BJ (cell line): ENCODE results near the gene DCAF15. TPM values are rescaled to one million over a fixed set of nuclear protein-coding genes. Genes with fewer than 3 reads are reported as not detected.

Source experiments
- CTCF ChIA-PET: fragments of 350-600 bp; formaldehyde crosslinking; extraction: SDS; loops from one replicate; lab custom pipeline; 2021; ENCODE audit warnings: antibody characterized with exemption, inconsistent platforms; lab: Yijun Ruan, JAX
- POLR2A ChIA-PET: fragments of 300-600 bp; sonication (Branson Sonifier 250); formaldehyde crosslinking; extraction: SDS; loops from one replicate; lab custom pipeline; 2021; ENCODE audit warnings: antibody characterized with exemption; lab: Charles Lee
- DNase-seq: peaks from one replicate; pipeline ENCODE4 v3.0.0-alpha.2; 2011; ENCODE audit warnings: low read depth
- H3K27me3 ChIP-seq: 2 replicates; pipeline ENCODE4 v1.6.0; 2011; ENCODE audit warnings: low read length; ENCODE audit not compliant: control insufficient read depth, insufficient read depth
- H3K36me3 ChIP-seq: 2 replicates; pipeline ENCODE4 v1.5.1; 2011; ENCODE audit warnings: low read length; ENCODE audit not compliant: control insufficient read depth, insufficient read depth
- H3K4me3 ChIP-seq: 2 replicates; pipeline ENCODE4 v1.5.1; 2011; ENCODE audit warnings: low read depth, mild to moderate bottlenecking, control low read depth, low read length
- CTCF ChIP-seq: IDR thresholded peaks from 2 replicates; pipeline ENCODE4 v1.5.1; 2011; ENCODE audit warnings: low read depth, mild to moderate bottlenecking, control low read depth, inconsistent platforms, low read length, moderate library complexity; ENCODE audit not compliant: insufficient read depth
- polyA plus RNA-seq: library from polyadenylated mRNA; depleted of rRNA; stranded (reverse); fragments of >200 nt; gene quantifications from 2 replicates; pipeline ENCODE4 v1.2.3, GENCODE V29; 2011

DCAF15 gene
- polyA plus RNA-seq, 1 experiment: 20.0 TPM

GRCh38 chr19:13984186-13984585 lies 31.9 kb downstream of the DCAF15 start:
- ChIA-PET CTCF (interaction anchor here (0.6 kb wide), 1 partner anchor 93 kb away, joined by 6 read pairs; no protein-coding TSS in a partner anchor), POLR2A (no interaction called here)
- no peak for DNase-seq

GRCh38 chr19:13984875-13985741 lies 32.8 kb downstream of the DCAF15 start:
- DNase-seq: no peak
- no peak for TF ChIP-seq CTCF
- CTCF ChIA-PET: interaction anchor here (0.6 kb wide), 1 partner anchor 92 kb away, joined by 6 read pairs; no protein-coding TSS in a partner anchor
- H3K36me3 ChIP-seq: peaks cover 10% of the 10 kb centered on the region
- H3K27me3 ChIP-seq: no peaks in the 10 kb centered on the region
- POLR2A ChIA-PET: no interaction called here
- no peak overlapping the region for H3K4me3 ChIP-seq

More at GRCh38 chr19:13984186-13984585, 31.9 kb downstream of the DCAF15 start:
- TF ChIP-seq CTCF: no peak
- no peaks in the 10 kb centered on the region for H3K27me3 ChIP-seq
- H3K4me3 ChIP-seq: no peak overlapping the region
- peaks cover 10% of the 10 kb centered on the region for H3K36me3 ChIP-seq

GRCh38 chr19:13985771-13986347 lies 33.5 kb downstream of the DCAF15 start:
- Histone ChIP-seq H3K36me3 (peaks cover 8% of the 10 kb centered on the region), H3K4me3 (no peak overlapping the region), H3K27me3 (no peaks in the 10 kb centered on the region)
- CTCF ChIA-PET: no interaction called here
- no peak for TF ChIP-seq CTCF
- no peak for DNase-seq
- POLR2A ChIA-PET: no interaction called here

GRCh38 chr19:13986348-13986904 lies 34.1 kb downstream of the DCAF15 start:
- Histone ChIP-seq H3K4me3 (no peak overlapping the region), H3K36me3 (peaks cover 11% of the 10 kb centered on the region), H3K27me3 (no peaks in the 10 kb centered on the region)
- CTCF ChIA-PET: no interaction called here
- no peak for DNase-seq
- TF ChIP-seq CTCF: no peak
- POLR2A ChIA-PET: no interaction called here

GRCh38 chr19:13987101-13987890 lies 35.0 kb downstream of the DCAF15 start:
- no peak overlapping the region for H3K4me3 ChIP-seq
- no peak for DNase-seq
- CTCF ChIA-PET: interaction anchor here (0.8 kb wide), 1 partner anchor 15 kb away, joined by 3 read pairs; no protein-coding TSS in a partner anchor
- no peaks in the 10 kb centered on the region for H3K27me3 ChIP-seq
- POLR2A ChIA-PET: no interaction called here
- TF ChIP-seq CTCF: no peak
- H3K36me3 ChIP-seq: peaks cover 7% of the 10 kb centered on the region
